ENCODE data around the gene GPR35. TPM values are rescaled to one million over a fixed set of nuclear protein-coding genes. Genes with fewer than 3 reads are reported as not detected.

The GPR35 gene
- total RNA-seq, 1 donor from 2014 or later = 0.82 TPM

DNA sequence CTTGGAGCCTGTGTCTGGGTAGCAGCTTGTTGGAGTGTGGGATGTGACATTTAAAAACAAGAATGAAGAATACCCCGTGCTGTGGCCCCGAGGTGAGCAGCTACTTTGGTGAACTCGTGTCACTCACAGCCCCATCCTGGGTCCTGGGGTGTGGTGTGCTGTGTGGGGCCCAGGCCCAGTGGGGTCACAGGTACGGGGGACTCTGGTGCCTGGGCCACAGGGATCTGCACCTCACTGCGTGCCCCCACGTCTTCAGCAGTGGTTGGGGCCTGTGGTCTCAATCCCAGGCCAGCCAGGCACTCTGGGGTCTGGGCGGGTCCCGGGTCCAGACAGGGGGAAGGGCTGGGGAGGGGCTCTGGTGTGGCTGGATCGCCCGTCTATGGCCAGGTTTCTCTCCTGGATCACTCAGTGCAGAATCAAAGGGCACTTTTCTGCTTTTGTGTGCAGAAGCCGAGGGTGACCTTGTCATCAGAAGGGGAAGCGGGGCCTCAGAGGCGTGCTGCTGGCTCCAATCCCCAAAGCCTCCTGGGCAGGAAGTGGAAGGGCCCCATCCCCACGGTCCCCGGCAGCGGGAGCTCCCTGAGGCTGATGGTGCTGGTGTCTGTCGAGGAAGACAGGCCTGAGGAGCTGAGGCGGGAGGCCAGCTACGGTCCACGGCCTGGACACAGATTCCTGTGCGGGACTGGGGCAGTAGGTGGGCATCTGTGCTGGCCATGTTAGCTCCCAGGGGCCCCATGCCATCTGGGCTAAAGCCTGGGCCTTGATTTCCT is 1.4 kb downstream of the GPR35 start:
- Histone ChIP-seq H3K27me3 (ENCODE audit: insufficient read depth, low read length) (no peaks in the 10 kb centered on the region), H2AFZ (ENCODE audit: low read depth, low read length) (no peak overlapping the region), H3K4me3 (ENCODE audit: insufficient read depth, low read depth, low read length) (no peak overlapping the region), H3K9me3 (ENCODE audit: insufficient read depth, low read depth, low read length) (no peaks in the 10 kb centered on the region), H3K4me1 (ENCODE audit: insufficient read depth, low read length) (peaks cover 8% of the 10 kb centered on the region), H3K27ac (ENCODE audit: low read depth, low read length) (no peak overlapping the region), H3K36me3 (ENCODE audit: insufficient read depth, low read length) (no peaks in the 10 kb centered on the region), H3K4me2 (ENCODE audit: low read length) (no peak overlapping the region), H3K79me2 (ENCODE audit: insufficient read depth, low read length) (no peaks in the 10 kb centered on the region), H3K9ac (ENCODE audit: low read length) (no peak overlapping the region), H4K20me1 (ENCODE audit: insufficient read depth, low read length) (no peaks in the 10 kb centered on the region)
- H3K27me3 Mint-ChIP-seq (ENCODE audit: low read depth, unreplicated experiment) = peaks cover 11% of the 10 kb centered on the region
- no peak for DNase-seq (ENCODE audit: low read depth)
- H3K9me3 Mint-ChIP-seq (ENCODE audit: unreplicated experiment) = no peaks in the 10 kb centered on the region
- no peak for FAIRE-seq
- TF ChIP-seq, protein P1, sequence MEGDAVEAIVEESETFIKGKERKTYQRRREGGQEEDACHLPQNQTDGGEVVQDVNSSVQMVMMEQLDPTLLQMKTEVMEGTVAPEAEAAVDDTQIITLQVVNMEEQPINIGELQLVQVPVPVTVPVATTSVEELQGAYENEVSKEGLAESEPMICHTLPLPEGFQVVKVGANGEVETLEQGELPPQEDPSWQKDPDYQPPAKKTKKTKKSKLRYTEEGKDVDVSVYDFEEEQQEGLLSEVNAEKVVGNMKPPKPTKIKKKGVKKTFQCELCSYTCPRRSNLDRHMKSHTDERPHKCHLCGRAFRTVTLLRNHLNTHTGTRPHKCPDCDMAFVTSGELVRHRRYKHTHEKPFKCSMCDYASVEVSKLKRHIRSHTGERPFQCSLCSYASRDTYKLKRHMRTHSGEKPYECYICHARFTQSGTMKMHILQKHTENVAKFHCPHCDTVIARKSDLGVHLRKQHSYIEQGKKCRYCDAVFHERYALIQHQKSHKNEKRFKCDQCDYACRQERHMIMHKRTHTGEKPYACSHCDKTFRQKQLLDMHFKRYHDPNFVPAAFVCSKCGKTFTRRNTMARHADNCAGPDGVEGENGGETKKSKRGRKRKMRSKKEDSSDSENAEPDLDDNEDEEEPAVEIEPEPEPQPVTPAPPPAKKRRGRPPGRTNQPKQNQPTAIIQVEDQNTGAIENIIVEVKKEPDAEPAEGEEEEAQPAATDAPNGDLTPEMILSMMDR (IDR thresholded peaks at IDR 0.05; ENCODE audit: insufficient read depth, low read depth, low read length) = no peak
- TF ChIP-seq EZH2 (IDR thresholded peaks at IDR 0.05; ENCODE audit: insufficient read depth, low read length) = no peak
- no peak overlapping the region for H3K27ac Mint-ChIP-seq (ENCODE audit: unreplicated experiment)
- no peak overlapping the region for H3K4me3 Mint-ChIP-seq (ENCODE audit: unreplicated experiment)
- H3K4me1 Mint-ChIP-seq (ENCODE audit: low read depth, unreplicated experiment) = peaks cover under 1% of the 10 kb centered on the region
- no peaks in the 10 kb centered on the region for H3K36me3 Mint-ChIP-seq (ENCODE audit: low read depth, unreplicated experiment)

DNA sequence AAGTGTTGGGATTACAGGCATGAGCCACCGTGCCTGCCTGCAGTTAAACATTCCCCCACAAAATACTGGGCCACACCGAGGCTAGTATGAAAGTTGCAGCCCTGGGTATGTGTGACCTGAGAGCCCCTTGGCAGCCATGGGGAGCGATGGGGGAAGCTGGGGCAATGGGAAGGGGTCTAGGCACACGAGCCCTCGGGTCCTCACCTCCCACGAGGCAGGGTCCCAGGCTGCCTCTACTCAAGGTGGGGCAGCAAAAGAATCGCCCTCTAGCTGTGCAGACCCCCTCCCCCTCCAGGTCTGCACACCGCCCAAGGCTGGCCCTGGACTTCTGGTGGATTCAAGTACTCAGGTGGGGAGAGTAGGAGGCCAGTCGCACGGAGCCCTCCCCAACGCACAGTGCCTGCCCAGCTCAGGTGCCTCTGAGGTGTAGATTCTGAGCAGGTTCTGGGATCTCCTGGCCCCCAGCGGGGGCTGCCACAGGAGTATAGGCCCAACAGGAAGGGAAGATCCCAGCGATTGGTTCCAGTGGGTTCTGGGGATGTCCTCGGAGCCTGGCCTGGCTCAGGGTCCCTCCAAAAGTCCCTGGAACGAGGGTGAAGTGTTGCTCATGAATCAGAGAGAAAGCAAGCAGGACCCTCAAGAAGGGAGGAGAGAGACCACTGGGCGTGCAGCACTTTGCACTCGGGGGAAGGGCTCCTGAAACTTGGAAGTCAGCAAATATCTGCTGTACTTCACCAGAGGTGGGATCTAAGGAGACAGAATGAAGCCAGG is 2.6 kb downstream of the GPR35 start:
- Mint-ChIP-seq H3K27ac (ENCODE audit: unreplicated experiment) (no peak overlapping the region), H3K4me3 (ENCODE audit: unreplicated experiment) (no peak overlapping the region), H3K4me1 (ENCODE audit: low read depth, unreplicated experiment) (no peaks in the 10 kb centered on the region), H3K9me3 (ENCODE audit: unreplicated experiment) (peaks cover 3% of the 10 kb centered on the region), H3K36me3 (ENCODE audit: low read depth, unreplicated experiment) (no peaks in the 10 kb centered on the region), H3K27me3 (ENCODE audit: low read depth, unreplicated experiment) (peaks cover 12% of the 10 kb centered on the region)
- no peak overlapping the region for H3K27ac ChIP-seq (ENCODE audit: low read depth, low read length)
- H3K4me3 ChIP-seq (ENCODE audit: insufficient read depth, low read depth, low read length) = no peak overlapping the region
- H3K79me2 ChIP-seq (ENCODE audit: insufficient read depth, low read length) = no peaks in the 10 kb centered on the region
- no peak for DNase-seq (ENCODE audit: low read depth)
- H3K4me2 ChIP-seq (ENCODE audit: low read length) = no peak overlapping the region
- no peak for FAIRE-seq
- no peaks in the 10 kb centered on the region for H3K36me3 ChIP-seq (ENCODE audit: insufficient read depth, low read length)
- H4K20me1 ChIP-seq (ENCODE audit: insufficient read depth, low read length) = no peaks in the 10 kb centered on the region
- TF ChIP-seq EZH2 (IDR thresholded peaks at IDR 0.05; ENCODE audit: insufficient read depth, low read length) = no peak
- TF ChIP-seq, protein P1 (IDR thresholded peaks at IDR 0.05; ENCODE audit: insufficient read depth, low read depth, low read length) = no peak
- H3K9ac ChIP-seq (ENCODE audit: low read length) = no peak overlapping the region
- peaks cover 8% of the 10 kb centered on the region for H3K4me1 ChIP-seq (ENCODE audit: insufficient read depth, low read length)
- no peaks in the 10 kb centered on the region for H3K27me3 ChIP-seq (ENCODE audit: insufficient read depth, low read length)
- H2AFZ ChIP-seq (ENCODE audit: low read depth, low read length) = no peak overlapping the region
- H3K9me3 ChIP-seq (ENCODE audit: insufficient read depth, low read depth, low read length) = peaks cover 6% of the 10 kb centered on the region

DNA sequence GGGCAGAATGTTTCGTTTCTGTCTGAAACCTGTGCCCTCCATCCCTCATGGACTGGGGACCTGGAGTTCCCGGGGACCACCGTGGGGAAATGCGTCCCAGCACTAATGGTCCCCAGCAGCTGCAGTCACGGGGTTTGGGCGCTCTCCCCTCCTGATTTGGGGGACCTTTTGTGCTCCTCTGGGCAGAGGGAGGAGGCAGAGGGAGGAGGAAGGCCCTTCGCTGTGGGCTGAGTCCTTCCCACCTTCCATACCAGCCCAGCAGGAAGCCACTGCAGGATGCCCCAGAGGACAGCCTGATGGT is 3.2 kb downstream of the GPR35 start:
- H3K36me3 Mint-ChIP-seq (ENCODE audit: low read depth, unreplicated experiment) = no peaks in the 10 kb centered on the region
- no peak overlapping the region for H3K27ac Mint-ChIP-seq (ENCODE audit: unreplicated experiment)
- Histone ChIP-seq H3K4me2 (ENCODE audit: low read length) (no peak overlapping the region), H3K4me3 (ENCODE audit: insufficient read depth, low read depth, low read length) (no peak overlapping the region), H3K36me3 (ENCODE audit: insufficient read depth, low read length) (no peaks in the 10 kb centered on the region), H3K9ac (ENCODE audit: low read length) (no peak overlapping the region), H4K20me1 (ENCODE audit: insufficient read depth, low read length) (no peaks in the 10 kb centered on the region), H3K79me2 (ENCODE audit: insufficient read depth, low read length) (no peaks in the 10 kb centered on the region), H3K27me3 (ENCODE audit: insufficient read depth, low read length) (no peaks in the 10 kb centered on the region), H3K4me1 (ENCODE audit: insufficient read depth, low read length) (peaks cover 8% of the 10 kb centered on the region), H3K9me3 (ENCODE audit: insufficient read depth, low read depth, low read length) (peaks cover 6% of the 10 kb centered on the region), H3K27ac (ENCODE audit: low read depth, low read length) (no peak overlapping the region), H2AFZ (ENCODE audit: low read depth, low read length) (no peak overlapping the region)
- no peak for TF ChIP-seq EZH2 (IDR thresholded peaks at IDR 0.05; ENCODE audit: insufficient read depth, low read length)
- TF ChIP-seq, protein P1 (IDR thresholded peaks at IDR 0.05; ENCODE audit: insufficient read depth, low read depth, low read length) = no peak
- H3K4me1 Mint-ChIP-seq (ENCODE audit: low read depth, unreplicated experiment) = no peaks in the 10 kb centered on the region
- FAIRE-seq (no peak), DNase-seq (ENCODE audit: low read depth) (no peak)
- no peak overlapping the region for H3K4me3 Mint-ChIP-seq (ENCODE audit: unreplicated experiment)
- peaks cover 8% of the 10 kb centered on the region for H3K9me3 Mint-ChIP-seq (ENCODE audit: unreplicated experiment)
- H3K27me3 Mint-ChIP-seq (ENCODE audit: low read depth, unreplicated experiment) = peaks cover 18% of the 10 kb centered on the region
